ENCODE data around the gene IL20.

IL20 gene

GRCh38 chr1:206878456-206878855, 13.0 kb downstream of the IL20 start:
- DNase-seq (ENCODE audit: low read depth, low spot score), result no peak

- no peak for DNase-seq (ENCODE audit: low read depth, low spot score)
Measured at GRCh38 chr1:206880314-206880713, 14.9 kb downstream of the IL20 start.

GRCh38 chr1:206882555-206882954, 17.1 kb downstream of the IL20 start:
- DNase-seq (ENCODE audit: low read depth, low spot score), result no peak

- no peak for DNase-seq (ENCODE audit: low read depth, low spot score)
Measured at GRCh38 chr1:206883160-206883559, 17.7 kb downstream of the IL20 start.

GRCh38 chr1:206883876-206884275, 18.5 kb downstream of the IL20 start:
- no peak for DNase-seq (ENCODE audit: low read depth, low spot score)

GRCh38 chr1:206885341-206886060, 20.1 kb downstream of the IL20 start:
- no peak for DNase-seq (ENCODE audit: low read depth, low spot score)

GRCh38 chr1:206886831-206887230, 21.4 kb downstream of the IL20 start:
- no peak for DNase-seq (ENCODE audit: low read depth, low spot score)

- DNase-seq (ENCODE audit: low read depth, low spot score), result no peak
Measured at GRCh38 chr1:206887701-206888100, 22.3 kb downstream of the IL20 start.

- no peak for DNase-seq (ENCODE audit: low read depth, low spot score)
Measured at GRCh38 chr1:206890125-206891060, 25.0 kb downstream of the IL20 start.

GRCh38 chr1:206891412-206891811, 26.0 kb downstream of the IL20 start:
- DNase-seq (ENCODE audit: low read depth, low spot score), result no peak

- no peak for DNase-seq (ENCODE audit: low read depth, low spot score)
Measured at GRCh38 chr1:206892351-206892984, 27.0 kb downstream of the IL20 start.

GRCh38 chr1:206893380-206893779, 28.0 kb downstream of the IL20 start:
- DNase-seq (ENCODE audit: low read depth, low spot score), result no peak

- DNase-seq (ENCODE audit: low read depth, low spot score), result no peak
Measured at GRCh38 chr1:206895325-206895724, 29.9 kb downstream of the IL20 start.

- DNase-seq (ENCODE audit: low read depth, low spot score), result no peak
Measured at GRCh38 chr1:206895837-206896242, 30.4 kb downstream of the IL20 start.

GRCh38 chr1:206896261-206896660, 30.8 kb downstream of the IL20 start:
- no peak for DNase-seq (ENCODE audit: low read depth, low spot score)

GRCh38 chr1:206897175-206897574, 31.8 kb downstream of the IL20 start, which contains the start of gene IL24:
Gene IL24 (plus strand): TSS chr1:206897443. CDS start chr1:206897833, 390 bp downstream.
- no peak for DNase-seq (ENCODE audit: low read depth, low spot score)

GRCh38 chr1:206898089-206898914, 32.9 kb downstream of the IL20 start:
- no peak for DNase-seq (ENCODE audit: low read depth, low spot score)

GRCh38 chr1:206898915-206899431, 33.5 kb downstream of the IL20 start:
- DNase-seq (ENCODE audit: low read depth, low spot score), result no peak

GRCh38 chr1:206899717-206900116, 34.3 kb downstream of the IL20 start:
- no peak for DNase-seq (ENCODE audit: low read depth, low spot score)

- no peak for DNase-seq (ENCODE audit: low read depth, low spot score)
Measured at GRCh38 chr1:206900149-206900548, 34.7 kb downstream of the IL20 start.

GRCh38 chr1:206901944-206902343, 36.5 kb downstream of the IL20 start:
- no peak for DNase-seq (ENCODE audit: low read depth, low spot score)

Measured in iPS DF 19.7 (cell line).